ENCODE results near the gene THTPA. TPM values are rescaled to one million over a fixed set of nuclear protein-coding genes. Genes with fewer than 3 reads are reported as not detected.

Gene THTPA
- total and polyA plus RNA-seq, 2 experiments from 2014 or later, result 31.3 to 58.6 TPM

GRCh38 chr14:23557946-23558345 is 1.9 kb downstream of the THTPA start:
- peaks cover 12% of the 10 kb centered on the region for H3K36me3 ChIP-seq
- no peak for TF ChIP-seq CTCF (IDR thresholded peaks at IDR 0.05; ENCODE audit: low read depth, low read length)
- no peak for DNase-seq (ENCODE audit: low read depth in 1 of 2, low spot score in 1 of 2)
- no peak overlapping the region for H3K4me3 ChIP-seq
- no peaks in the 10 kb centered on the region for H3K9me3 ChIP-seq (ENCODE audit: low read depth)
- no peak overlapping the region for H3K27ac ChIP-seq
- H3K27me3 ChIP-seq, result no peaks in the 10 kb centered on the region
- H3K4me1 ChIP-seq (ENCODE audit: low read depth), result peaks cover 10% of the 10 kb centered on the region

- Histone ChIP-seq H3K9me3 (ENCODE audit: low read depth) (no peaks in the 10 kb centered on the region), H3K4me1 (ENCODE audit: low read depth) (peaks cover 10% of the 10 kb centered on the region), H3K27ac (no peak overlapping the region), H3K4me3 (no peak overlapping the region), H3K27me3 (no peaks in the 10 kb centered on the region), H3K36me3 (peaks cover 12% of the 10 kb centered on the region)
- TF ChIP-seq CTCF (IDR thresholded peaks at IDR 0.05; ENCODE audit: low read depth, low read length), result no peak
- DNase-seq (ENCODE audit: low read depth in 1 of 2, low spot score in 1 of 2), result no peak
Observed at GRCh38 chr14:23558346-23559009, 2.4 kb downstream of the THTPA start.

GRCh38 chr14:23559010-23559925 is 3.2 kb downstream of the THTPA start:
- peaks cover 12% of the 10 kb centered on the region for H3K36me3 ChIP-seq
- TF ChIP-seq CTCF (IDR thresholded peaks at IDR 0.05; ENCODE audit: low read depth, low read length), result peak; percentile 99
- H3K4me3 ChIP-seq, result no peak overlapping the region
- H3K27ac ChIP-seq, result no peak overlapping the region
- DNase-seq (ENCODE audit: low read depth in 1 of 2, low spot score in 1 of 2), result peak; percentile 69 to 74
- no peaks in the 10 kb centered on the region for H3K27me3 ChIP-seq
- no peaks in the 10 kb centered on the region for H3K9me3 ChIP-seq (ENCODE audit: low read depth)
- peaks cover 10% of the 10 kb centered on the region for H3K4me1 ChIP-seq (ENCODE audit: low read depth)

- peaks cover 12% of the 10 kb centered on the region for H3K36me3 ChIP-seq
Observed at GRCh38 chr14:23559926-23560520, 4.0 kb downstream of the THTPA start.

More at GRCh38 chr14:23559926-23560520, 4.0 kb downstream of the THTPA start:
- peaks cover 10% of the 10 kb centered on the region for H3K4me1 ChIP-seq (ENCODE audit: low read depth)
- H3K9me3 ChIP-seq (ENCODE audit: low read depth), result no peaks in the 10 kb centered on the region
- DNase-seq (ENCODE audit: low read depth in 1 of 2, low spot score in 1 of 2), result no peak
- no peak overlapping the region for H3K27ac ChIP-seq
- no peak overlapping the region for H3K4me3 ChIP-seq
- TF ChIP-seq CTCF (IDR thresholded peaks at IDR 0.05; ENCODE audit: low read depth, low read length), result no peak
- no peaks in the 10 kb centered on the region for H3K27me3 ChIP-seq
